Neural cell (in vitro differentiated cells): ENCODE data around the gene FAM186B. TPM values are rescaled to one million over a fixed set of nuclear protein-coding genes. Genes with fewer than 3 reads are reported as not detected.

Experiments
- H2AFZ ChIP-seq: fragments of 200-600, 300-800 bp; sonication (generic), shearing (Covaris generic); 2 replicates; pipeline ENCODE4 v1.6.0; 2014; ENCODE audit warnings: low read depth, mild to moderate bottlenecking, antibody characterized with exemption, low read length, moderate library complexity
- H3F3A ChIP-seq: fragments of 200-600 bp; shearing (Covaris generic); 2 replicates; pipeline ENCODE4 v1.6.1; 2016; ENCODE audit warnings: mild to moderate bottlenecking, moderate library complexity, mixed read lengths, antibody characterized with exemption, low read length; ENCODE audit not compliant: insufficient read depth, poor library complexity, severe bottlenecking
- H3K27ac ChIP-seq: fragments of 200-600, 300-800 bp; sonication (generic), shearing (Covaris generic); 2 replicates; pipeline ENCODE4 v1.5.1; 2014; ENCODE audit warnings: mild to moderate bottlenecking, low read length, moderate library complexity
- H3K27me3 ChIP-seq: fragments of 300-800, 200-600 bp; sonication (generic), shearing (Covaris generic); 2 replicates; pipeline ENCODE4 v1.6.0; 2014; ENCODE audit warnings: mild to moderate bottlenecking, low read depth, low read length, moderate library complexity; ENCODE audit not compliant: insufficient read depth
- H3K36me3 ChIP-seq: fragments of 300-800, 200-600 bp; sonication (generic), shearing (Covaris generic); 2 replicates; pipeline ENCODE4 v1.5.1; 2014; ENCODE audit warnings: mild to moderate bottlenecking, antibody characterized with exemption, low read length, moderate library complexity; ENCODE audit not compliant: insufficient read depth
- H3K4me2 ChIP-seq: fragments of 300-800, 200-600 bp; sonication (generic), shearing (Covaris generic); 2 replicates; pipeline ENCODE4 v1.6.0; 2014; ENCODE audit warnings: mild to moderate bottlenecking, low read length
- H3K4me3 ChIP-seq: fragments of 300-800, 200-600 bp; sonication (generic), shearing (Covaris generic); 2 replicates; pipeline ENCODE4 v1.5.1; 2014; ENCODE audit warnings: mild to moderate bottlenecking, low read length, moderate library complexity
- H3K79me2 ChIP-seq: fragments of 200-600 bp; shearing (Covaris generic); replicated peaks from 2 replicates; pipeline ENCODE4 v1.6.0; 2014; ENCODE audit warnings: mild to moderate bottlenecking, low read length, moderate library complexity; ENCODE audit not compliant: insufficient read depth
- H3K9ac ChIP-seq: fragments of 300-800, 200-600 bp; sonication (generic), shearing (Covaris generic); 2 replicates; pipeline ENCODE4 v1.6.1; 2016; ENCODE audit warnings: mild to moderate bottlenecking, low read length, mixed read lengths
- H3K9me2 ChIP-seq: fragments of 200-600 bp; shearing (Covaris generic); 2 replicates; pipeline ENCODE4 v1.6.1; 2016; ENCODE audit warnings: mild to moderate bottlenecking, low read length, mixed read lengths; ENCODE audit not compliant: insufficient read depth
- H3K9me3 ChIP-seq: fragments of 200-600, 300-800 bp; sonication (generic), shearing (Covaris generic); 2 replicates; pipeline ENCODE4 v1.6.1; 2016; ENCODE audit warnings: mild to moderate bottlenecking, mixed run types, low read length, moderate library complexity, mixed read lengths
- H4K20me1 ChIP-seq: fragments of 200-600 bp; shearing (Covaris generic); 2 replicates; pipeline ENCODE4 v1.6.1; 2016; ENCODE audit warnings: mild to moderate bottlenecking, mixed run types; ENCODE audit not compliant: insufficient read depth
- CTCF ChIP-seq: fragments of 450-650 bp; IDR thresholded peaks from 2 replicates; pipeline ENCODE4 v1.5.1; 2014; ENCODE audit warnings: antibody characterized with exemption, mild to moderate bottlenecking, moderate library complexity; ENCODE audit not compliant: poor library complexity, severe bottlenecking
- EP300 ChIP-seq: fragments of 450-650 bp; conservative IDR thresholded peaks from 2 replicates; pipeline ENCODE4 v1.6.1; 2014; ENCODE audit warnings: antibody characterized with exemption, mild to moderate bottlenecking, moderate library complexity; ENCODE audit not compliant: poor library complexity, severe bottlenecking
- EZH2 ChIP-seq: fragments of 200-600, 300-800 bp; shearing (Covaris generic), sonication (generic); IDR thresholded peaks from 2 replicates; pipeline ENCODE4 v1.6.1; 2014; ENCODE audit warnings: antibody characterized with exemption, low read length, borderline replicate concordance, mild to moderate bottlenecking; ENCODE audit not compliant: insufficient read depth, poor library complexity, severe bottlenecking
- MXI1 ChIP-seq: fragments of 450-650 bp; conservative IDR thresholded peaks from 2 replicates; pipeline ENCODE4 v1.6.1; 2014; ENCODE audit warnings: antibody characterized with exemption, mild to moderate bottlenecking; ENCODE audit not compliant: poor library complexity, severe bottlenecking
- POLR2AphosphoS5 ChIP-seq: IDR thresholded peaks from 2 replicates; pipeline ENCODE4 v1.6.1; 2012
- RAD21 ChIP-seq: fragments of 450-650 bp; conservative IDR thresholded peaks from 2 replicates; pipeline ENCODE4 v1.6.1; 2014; ENCODE audit warnings: antibody characterized with exemption, mild to moderate bottlenecking, moderate library complexity
- SMC3 ChIP-seq: fragments of 450-650 bp; conservative IDR thresholded peaks from 2 replicates; pipeline ENCODE4 v1.6.1; 2014; ENCODE audit warnings: antibody characterized with exemption, mild to moderate bottlenecking, moderate library complexity; ENCODE audit not compliant: poor library complexity
- TAF1 ChIP-seq: IDR thresholded peaks from 2 replicates; pipeline ENCODE4 v1.6.1; 2012; ENCODE audit warnings: low read depth
- polyA plus RNA-seq: library from polyadenylated mRNA; depleted of rRNA; stranded (reverse); fragments of >200 nt; gene quantifications from 2 replicates; pipeline ENCODE4 v1.2.3, GENCODE V29; 2014
- TF ChIP-seq, protein P1 (sequence below): IDR thresholded peaks from 2 replicates; pipeline ENCODE4 v1.6.1; 2012; ENCODE audit warnings: borderline replicate concordance

FAM186B gene
- polyA plus RNA-seq, 1 donor from 2014 or later: not detected

DNA sequence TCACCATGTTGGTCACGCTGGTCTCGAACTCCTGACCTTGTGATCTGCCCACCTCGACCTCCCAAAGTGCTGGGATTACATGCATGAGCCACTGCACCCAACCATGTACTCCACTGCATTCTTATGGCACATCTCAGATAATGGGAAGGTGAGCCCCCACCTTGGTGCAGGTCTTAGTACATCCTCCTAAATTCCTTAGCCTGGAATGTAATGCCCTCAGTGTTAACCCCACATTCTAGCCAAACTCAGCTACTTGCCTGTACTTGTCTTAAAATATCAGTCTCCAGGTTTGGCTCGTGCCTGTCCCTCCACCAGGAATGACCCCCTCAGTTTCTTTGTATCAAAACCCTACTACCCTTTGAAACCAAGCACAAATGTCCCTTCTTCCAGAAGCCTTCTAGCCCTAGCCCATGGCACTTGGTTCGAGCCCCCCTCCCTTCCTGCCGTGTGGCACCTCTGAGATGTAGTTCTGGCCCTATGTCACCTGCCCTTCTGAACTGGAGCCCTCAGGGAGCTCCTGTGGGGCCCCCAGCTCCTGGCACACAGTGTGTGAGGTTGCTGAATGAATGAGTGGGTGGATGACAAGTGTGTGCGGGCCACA, 58.2 kb downstream of the FAM186B start:
- H3K27me3 ChIP-seq: peaks cover 41% of the 10 kb centered on the region
- no peaks in the 10 kb centered on the region for H3K9me2 ChIP-seq
- no peaks in the 10 kb centered on the region for H4K20me1 ChIP-seq
- no peaks in the 10 kb centered on the region for H3K36me3 ChIP-seq
- no peaks in the 10 kb centered on the region for H3F3A ChIP-seq
- H3K79me2 ChIP-seq: no peaks in the 10 kb centered on the region
- no peak overlapping the region for H3K4me2 ChIP-seq
- no peak overlapping the region for H3K9ac ChIP-seq
- H3K4me3 ChIP-seq: no peak overlapping the region
- no peak overlapping the region for H2AFZ ChIP-seq
- no peak overlapping the region for H3K27ac ChIP-seq
- no peak for TF ChIP-seq RAD21
- no peak for TF ChIP-seq MXI1
- no peak for TF ChIP-seq EP300
- no peak for TF ChIP-seq SMC3
- H3K9me3 ChIP-seq: no peaks in the 10 kb centered on the region

DNA sequence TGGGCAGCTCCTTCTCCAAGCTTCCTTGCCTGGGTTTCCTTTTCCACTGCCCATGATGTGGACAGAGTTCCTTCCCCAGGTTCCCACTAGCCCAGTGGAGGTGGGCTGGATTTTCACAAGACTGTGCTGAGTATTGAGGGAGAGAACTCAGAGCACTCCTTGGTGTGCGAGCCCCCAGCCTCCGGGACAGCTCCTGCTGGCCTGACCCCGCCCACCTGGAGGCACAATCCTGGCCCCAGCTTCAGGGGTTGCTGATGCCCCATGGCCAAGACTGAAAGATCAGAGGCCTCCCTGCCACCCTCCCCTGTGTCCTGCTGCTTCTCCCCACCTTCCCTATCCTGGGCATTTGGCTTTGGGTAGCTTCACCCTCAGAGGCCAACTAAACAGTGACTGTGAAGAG, 59.0 kb downstream of the FAM186B start:
- no peaks in the 10 kb centered on the region for H3K79me2 ChIP-seq
- no peak overlapping the region for H3K27ac ChIP-seq
- no peak overlapping the region for H3K4me2 ChIP-seq
- no peaks in the 10 kb centered on the region for H3K9me2 ChIP-seq
- H3K4me3 ChIP-seq: no peak overlapping the region
- H4K20me1 ChIP-seq: no peaks in the 10 kb centered on the region
- H3K9me3 ChIP-seq: no peaks in the 10 kb centered on the region
- no peak overlapping the region for H2AFZ ChIP-seq
- no peaks in the 10 kb centered on the region for H3K36me3 ChIP-seq
- H3F3A ChIP-seq: no peaks in the 10 kb centered on the region
- peaks cover 47% of the 10 kb centered on the region for H3K27me3 ChIP-seq
- TF ChIP-seq SMC3: no peak
- TF ChIP-seq, protein P1, sequence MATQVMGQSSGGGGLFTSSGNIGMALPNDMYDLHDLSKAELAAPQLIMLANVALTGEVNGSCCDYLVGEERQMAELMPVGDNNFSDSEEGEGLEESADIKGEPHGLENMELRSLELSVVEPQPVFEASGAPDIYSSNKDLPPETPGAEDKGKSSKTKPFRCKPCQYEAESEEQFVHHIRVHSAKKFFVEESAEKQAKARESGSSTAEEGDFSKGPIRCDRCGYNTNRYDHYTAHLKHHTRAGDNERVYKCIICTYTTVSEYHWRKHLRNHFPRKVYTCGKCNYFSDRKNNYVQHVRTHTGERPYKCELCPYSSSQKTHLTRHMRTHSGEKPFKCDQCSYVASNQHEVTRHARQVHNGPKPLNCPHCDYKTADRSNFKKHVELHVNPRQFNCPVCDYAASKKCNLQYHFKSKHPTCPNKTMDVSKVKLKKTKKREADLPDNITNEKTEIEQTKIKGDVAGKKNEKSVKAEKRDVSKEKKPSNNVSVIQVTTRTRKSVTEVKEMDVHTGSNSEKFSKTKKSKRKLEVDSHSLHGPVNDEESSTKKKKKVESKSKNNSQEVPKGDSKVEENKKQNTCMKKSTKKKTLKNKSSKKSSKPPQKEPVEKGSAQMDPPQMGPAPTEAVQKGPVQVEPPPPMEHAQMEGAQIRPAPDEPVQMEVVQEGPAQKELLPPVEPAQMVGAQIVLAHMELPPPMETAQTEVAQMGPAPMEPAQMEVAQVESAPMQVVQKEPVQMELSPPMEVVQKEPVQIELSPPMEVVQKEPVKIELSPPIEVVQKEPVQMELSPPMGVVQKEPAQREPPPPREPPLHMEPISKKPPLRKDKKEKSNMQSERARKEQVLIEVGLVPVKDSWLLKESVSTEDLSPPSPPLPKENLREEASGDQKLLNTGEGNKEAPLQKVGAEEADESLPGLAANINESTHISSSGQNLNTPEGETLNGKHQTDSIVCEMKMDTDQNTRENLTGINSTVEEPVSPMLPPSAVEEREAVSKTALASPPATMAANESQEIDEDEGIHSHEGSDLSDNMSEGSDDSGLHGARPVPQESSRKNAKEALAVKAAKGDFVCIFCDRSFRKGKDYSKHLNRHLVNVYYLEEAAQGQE: no peak
- TF ChIP-seq TAF1: no peak
- TF ChIP-seq MXI1: no peak
- no peak overlapping the region for H3K9ac ChIP-seq

DNA sequence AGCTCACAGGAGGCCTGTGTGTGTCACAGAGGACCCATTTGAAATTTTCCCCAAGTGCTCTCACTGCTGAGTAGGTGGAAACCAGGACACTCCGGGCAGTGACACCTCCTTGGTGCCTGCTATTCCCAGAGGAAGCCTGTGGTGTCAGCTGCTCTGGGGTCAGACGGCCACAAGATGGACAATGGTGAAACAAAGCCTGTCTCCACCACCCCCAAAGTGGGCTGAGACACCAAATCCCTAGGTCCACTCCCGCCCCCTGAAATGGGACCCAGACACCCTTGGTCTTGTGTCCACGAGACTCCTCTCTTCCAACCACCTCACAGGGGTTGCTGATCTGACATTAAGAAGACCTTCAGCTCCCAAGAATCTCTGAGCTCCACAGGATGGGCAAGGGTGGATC, 59.6 kb downstream of the FAM186B start:
- no peak overlapping the region for H2AFZ ChIP-seq
- H3K36me3 ChIP-seq: no peaks in the 10 kb centered on the region
- no peaks in the 10 kb centered on the region for H3K79me2 ChIP-seq
- no peak overlapping the region for H3K4me2 ChIP-seq
- no peak for TF ChIP-seq EP300
- TF ChIP-seq POLR2AphosphoS5: no peak
- TF ChIP-seq CTCF: no peak
- no peak for TF ChIP-seq EZH2
- TF ChIP-seq SMC3: no peak
- no peak for TF ChIP-seq TAF1
- TF ChIP-seq MXI1: no peak
- TF ChIP-seq, protein P1: no peak
- TF ChIP-seq RAD21: no peak
- H3K9me3 ChIP-seq: no peaks in the 10 kb centered on the region
- no peaks in the 10 kb centered on the region for H3K9me2 ChIP-seq
- H3F3A ChIP-seq: no peaks in the 10 kb centered on the region
- H4K20me1 ChIP-seq: no peaks in the 10 kb centered on the region
- no peak overlapping the region for H3K27ac ChIP-seq
- no peak overlapping the region for H3K9ac ChIP-seq
- no peak overlapping the region for H3K4me3 ChIP-seq
- H3K27me3 ChIP-seq: peaks cover 54% of the 10 kb centered on the region
